ENCODE data around the gene PCDHA13. TPM values are rescaled to one million over a fixed set of nuclear protein-coding genes. Genes with fewer than 3 reads are reported as not detected.
A peak's percentile ranks its signal among the peaks of the same experiment; 100 is the strongest.
"Not testable (repeated sequence)": the region's sequence is repeated elsewhere in the genome, so short reads cannot be mapped to it uniquely, and the experiment has no call there.

The PCDHA13 gene, protein sequence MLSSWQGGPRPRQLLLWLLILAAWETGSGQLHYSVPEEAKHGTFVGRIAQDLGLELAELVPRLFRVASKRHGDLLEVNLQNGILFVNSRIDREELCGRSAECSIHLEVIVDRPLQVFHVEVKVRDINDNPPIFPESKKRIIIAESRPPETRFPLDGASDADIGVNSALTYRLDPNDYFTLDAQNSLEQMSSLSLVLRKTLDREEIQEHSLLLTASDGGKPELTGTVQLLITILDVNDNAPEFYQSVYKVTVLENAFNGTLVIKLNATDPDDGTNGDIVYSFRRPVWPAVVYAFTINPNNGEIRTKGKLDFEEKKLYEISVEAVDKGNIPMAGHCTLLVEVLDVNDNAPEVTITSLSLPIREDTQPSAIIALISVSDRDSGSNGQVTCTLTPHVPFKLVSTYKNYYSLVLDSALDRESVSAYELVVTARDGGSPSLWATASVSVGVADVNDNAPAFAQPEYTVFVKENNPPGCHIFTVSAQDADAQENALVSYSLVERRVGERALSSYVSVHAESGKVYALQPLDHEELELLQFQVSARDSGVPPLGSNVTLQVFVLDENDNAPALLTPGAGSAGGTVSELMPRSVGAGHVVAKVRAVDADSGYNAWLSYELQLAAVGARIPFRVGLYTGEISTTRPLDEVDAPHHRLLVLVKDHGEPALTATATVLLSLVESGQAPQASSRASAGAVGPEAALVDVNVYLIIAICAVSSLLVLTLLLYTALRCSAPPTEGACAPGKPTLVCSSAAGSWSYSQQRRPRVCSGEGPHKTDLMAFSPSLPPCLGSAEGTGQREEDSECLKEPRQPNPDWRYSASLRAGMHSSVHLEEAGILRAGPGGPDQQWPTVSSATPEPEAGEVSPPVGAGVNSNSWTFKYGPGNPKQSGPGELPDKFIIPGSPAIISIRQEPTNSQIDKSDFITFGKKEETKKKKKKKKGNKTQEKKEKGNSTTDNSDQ
- 2.5 TPM for total RNA-seq (ENCODE audit: unreplicated experiment)
- long read RNA-seq, partial matches to known transcripts: 0 of 1 reads
- long read RNA-seq, other reads (novel, unspliced or antisense): 1 of 1 reads

DNA sequence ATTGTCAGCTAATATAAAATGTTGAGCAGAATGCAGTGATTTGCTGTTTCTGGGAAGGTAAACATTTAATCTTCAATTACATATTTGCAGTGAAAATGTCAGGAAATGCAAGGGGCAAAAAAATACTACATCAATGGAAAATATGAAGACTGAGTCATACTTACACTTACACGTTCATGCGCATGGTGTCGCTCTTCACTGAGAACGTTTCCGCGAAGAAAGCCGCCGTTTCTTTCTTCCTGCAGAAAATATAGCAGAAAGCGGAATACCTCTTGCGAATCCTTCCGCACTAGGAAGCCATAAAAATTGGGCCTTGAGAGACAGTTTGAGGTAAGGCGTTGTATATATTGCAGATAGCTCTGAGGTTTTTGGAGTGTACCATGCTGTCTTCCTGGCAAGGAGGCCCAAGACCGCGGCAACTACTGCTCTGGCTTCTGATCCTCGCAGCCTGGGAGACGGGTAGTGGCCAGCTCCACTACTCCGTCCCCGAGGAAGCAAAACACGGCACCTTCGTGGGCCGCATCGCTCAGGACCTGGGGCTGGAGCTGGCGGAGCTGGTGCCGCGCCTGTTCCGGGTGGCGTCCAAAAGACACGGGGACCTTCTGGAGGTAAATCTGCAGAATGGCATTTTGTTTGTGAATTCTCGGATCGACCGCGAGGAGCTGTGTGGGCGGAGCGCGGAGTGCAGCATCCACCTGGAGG lies at the start of gene PCDHA13:
Gene PCDHA13 (plus strand): TSS at position 236 of the 702 bp plus-strand sequence. CDS start 145 bp downstream, at position 381.
- Mint-ChIP-seq H3K36me3 (ENCODE audit: low read depth, unreplicated experiment) (peaks cover 9% of the 10 kb centered on the region), H3K4me3 (ENCODE audit: unreplicated experiment) (peak within 1 kb of the TSS; percentile 17), H3K27me3 (ENCODE audit: unreplicated experiment) (no peaks in the 10 kb centered on the region), H3K9me3 (ENCODE audit: unreplicated experiment) (no peaks in the 10 kb centered on the region), H3K4me1 (ENCODE audit: unreplicated experiment) (no peaks in the 10 kb centered on the region), H3K27ac (ENCODE audit: unreplicated experiment) (no peak within 1 kb of the TSS)
- DNase-seq (ENCODE audit: low spot score): peak; percentile 20
- TF ChIP-seq CTCF (IDR thresholded peaks at IDR 0.05; ENCODE audit: unreplicated experiment): no peak

GRCh38 chr5:140833993-140834392 lies 47.9 kb upstream of the PCDHA13 start, which contains the start of gene PCDHA7:
PCDHA7 (plus strand) TSS chr5:140834269; CDS start chr5:140834384, 115 bp downstream.
- no peaks in the 10 kb centered on the region for H3K4me1 Mint-ChIP-seq (ENCODE audit: unreplicated experiment)
- H3K27ac Mint-ChIP-seq (ENCODE audit: unreplicated experiment): no peak within 1 kb of the TSS
- no peak for DNase-seq (ENCODE audit: low spot score)
- peak within 1 kb of the TSS; percentile 76 for H3K4me3 Mint-ChIP-seq (ENCODE audit: unreplicated experiment)
- H3K27me3 Mint-ChIP-seq (ENCODE audit: unreplicated experiment): peaks cover 3% of the 10 kb centered on the region
- H3K9me3 Mint-ChIP-seq (ENCODE audit: unreplicated experiment): no peaks in the 10 kb centered on the region
- no peak for TF ChIP-seq CTCF (IDR thresholded peaks at IDR 0.05; ENCODE audit: unreplicated experiment)
- H3K36me3 Mint-ChIP-seq (ENCODE audit: low read depth, unreplicated experiment): peaks cover 8% of the 10 kb centered on the region

- H3K36me3 Mint-ChIP-seq (ENCODE audit: low read depth, unreplicated experiment); H3K27ac Mint-ChIP-seq (ENCODE audit: unreplicated experiment); H3K9me3 Mint-ChIP-seq (ENCODE audit: unreplicated experiment); H3K27me3 Mint-ChIP-seq (ENCODE audit: unreplicated experiment); H3K4me1 Mint-ChIP-seq (ENCODE audit: unreplicated experiment); DNase-seq (ENCODE audit: low spot score): not testable (repeated sequence)
- peak overlapping the region; percentile 76 for H3K4me3 Mint-ChIP-seq (ENCODE audit: unreplicated experiment)
Observed at GRCh38 chr5:140834439-140835008, 47.4 kb upstream of the PCDHA13 start.

DNA sequence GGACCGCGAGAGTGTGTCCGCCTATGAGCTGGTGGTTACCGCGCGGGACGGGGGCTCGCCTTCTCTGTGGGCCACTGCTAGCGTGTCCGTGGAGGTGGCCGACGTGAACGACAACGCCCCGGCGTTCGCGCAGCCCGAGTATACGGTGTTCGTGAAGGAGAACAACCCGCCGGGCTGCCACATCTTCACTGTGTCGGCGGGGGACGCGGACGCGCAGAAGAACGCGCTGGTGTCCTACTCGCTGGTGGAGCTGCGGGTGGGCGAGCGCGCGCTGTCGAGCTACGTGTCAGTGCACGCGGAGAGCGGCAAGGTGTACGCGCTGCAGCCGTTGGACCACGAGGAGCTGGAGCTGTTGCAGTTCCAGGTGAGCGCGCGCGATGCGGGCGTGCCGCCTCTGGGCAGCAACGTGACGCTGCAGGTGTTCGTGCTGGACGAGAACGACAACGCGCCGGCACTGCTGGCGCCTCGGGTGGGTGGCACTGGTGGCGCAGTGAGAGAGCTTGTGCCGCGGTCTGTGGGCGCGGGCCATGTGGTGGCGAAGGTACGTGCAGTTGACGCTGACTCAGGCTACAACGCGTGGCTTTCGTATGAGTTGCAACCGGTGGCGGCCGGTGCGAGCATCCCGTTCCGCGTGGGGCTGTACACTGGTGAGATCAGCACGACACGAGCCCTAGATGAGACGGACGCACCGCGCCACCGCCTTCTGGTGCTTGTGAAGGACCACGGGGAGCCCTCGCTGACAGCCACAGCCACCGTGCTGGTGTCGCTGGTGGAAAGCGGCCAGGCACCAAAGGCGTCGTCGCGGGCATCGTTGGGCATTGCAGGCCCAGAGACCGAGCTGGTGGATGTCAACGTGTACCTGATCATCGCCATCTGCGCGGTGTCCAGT lies 46.1 kb upstream of the PCDHA13 start:
- no peak for DNase-seq (ENCODE audit: low spot score)
- H3K36me3 Mint-ChIP-seq (ENCODE audit: low read depth, unreplicated experiment): peaks cover 8% of the 10 kb centered on the region
- peaks cover 3% of the 10 kb centered on the region for H3K27me3 Mint-ChIP-seq (ENCODE audit: unreplicated experiment)
- H3K27ac Mint-ChIP-seq (ENCODE audit: unreplicated experiment): no peak overlapping the region
- no peak for TF ChIP-seq CTCF (IDR thresholded peaks at IDR 0.05; ENCODE audit: unreplicated experiment)
- no peaks in the 10 kb centered on the region for H3K4me1 Mint-ChIP-seq (ENCODE audit: unreplicated experiment)
- no peaks in the 10 kb centered on the region for H3K9me3 Mint-ChIP-seq (ENCODE audit: unreplicated experiment)
- H3K4me3 Mint-ChIP-seq (ENCODE audit: unreplicated experiment): no peak overlapping the region

Data from endothelial cell (in vitro differentiated cells).